OCI-LY1 (cell line): ENCODE measurements around the gene ZNF649.

ENCODE experiments used
- H2AFZ ChIP-seq: fragments of 200-600 bp; sonication (generic), shearing (Covaris generic); 2 replicates; pipeline ENCODE4 v1.6.0; 2014; ENCODE audit warnings: antibody characterized with exemption, mild to moderate bottlenecking, low read length
- H3F3A ChIP-seq: fragments of 200-600 bp; sonication (generic), shearing (Covaris generic); 2 replicates; pipeline ENCODE4 v1.6.0; 2014; ENCODE audit warnings: mild to moderate bottlenecking, antibody characterized with exemption, low read length, moderate library complexity; ENCODE audit not compliant: insufficient read depth
- H3K27ac ChIP-seq: fragments of 200-600 bp; sonication (generic); 2 replicates; pipeline ENCODE4 v1.5.1; 2014; ENCODE audit warnings: low read length, mixed run types, mild to moderate bottlenecking, low read depth; ENCODE audit not compliant: poor library complexity, severe bottlenecking
- H3K27me3 ChIP-seq: fragments of 200-600 bp; sonication (generic); 2 replicates; pipeline ENCODE4 v1.6.0; 2014; ENCODE audit warnings: antibody characterized with exemption, mild to moderate bottlenecking, low read length, moderate library complexity; ENCODE audit not compliant: insufficient read depth
- H3K36me3 ChIP-seq: fragments of 200-600 bp; sonication (generic); 2 replicates; pipeline ENCODE4 v1.6.1; 2014; ENCODE audit warnings: mild to moderate bottlenecking, antibody characterized with exemption, low read length, moderate library complexity, mixed read lengths; ENCODE audit not compliant: insufficient read depth
- H3K4me1 ChIP-seq: fragments of 200-600 bp; sonication (generic); 2 replicates; pipeline ENCODE4 v1.5.1; 2014; ENCODE audit warnings: mild to moderate bottlenecking, low read length, moderate library complexity; ENCODE audit not compliant: insufficient read depth, severe bottlenecking
- H3K4me2 ChIP-seq: fragments of 200-600 bp; sonication (generic), shearing (Covaris generic); 2 replicates; pipeline ENCODE4 v1.6.1; 2014; ENCODE audit warnings: low read length
- H3K4me3 ChIP-seq: fragments of 200-600 bp; sonication (generic); 2 replicates; pipeline ENCODE4 v1.5.1; 2014; ENCODE audit warnings: low read length, low read depth, mild to moderate bottlenecking, mixed read lengths; ENCODE audit not compliant: poor library complexity, severe bottlenecking
- H3K79me2 ChIP-seq: fragments of 200-600 bp; shearing (Covaris generic); 2 replicates; pipeline ENCODE4 v1.6.1; 2016; ENCODE audit warnings: mixed run types, low read length, mixed read lengths; ENCODE audit not compliant: insufficient read depth
- H3K9ac ChIP-seq: fragments of 200-600 bp; sonication (generic), shearing (Covaris generic); 2 replicates; pipeline ENCODE4 v1.6.1; 2014; ENCODE audit warnings: mild to moderate bottlenecking, low read length, mixed read lengths
- H3K9me2 ChIP-seq: fragments of 200-600 bp; sonication (generic), shearing (Covaris generic); 2 replicates; pipeline ENCODE4 v1.6.1; 2014; ENCODE audit warnings: low read depth, mild to moderate bottlenecking, low read length, mixed read lengths
- H3K9me3 ChIP-seq: fragments of 200-600 bp; shearing (Covaris generic); 2 replicates; pipeline ENCODE4 v1.6.1; 2014; ENCODE audit warnings: low read length, mixed read lengths
- H4K20me1 ChIP-seq: fragments of 200-600 bp; sonication (generic), shearing (Covaris generic); 2 replicates; pipeline ENCODE4 v1.6.0; 2016; ENCODE audit warnings: mild to moderate bottlenecking, low read length; ENCODE audit not compliant: insufficient read depth
- EZH2 ChIP-seq: fragments of 200-600 bp; sonication (generic), shearing (Covaris generic); IDR thresholded peaks from 2 replicates; pipeline ENCODE4 v1.8.0; 2017; ENCODE audit warnings: borderline replicate concordance, mixed run types, mild to moderate bottlenecking, antibody characterized with exemption, low read length, moderate library complexity, mixed read lengths
- TF ChIP-seq, protein P1 (sequence below): fragments of 200-600 bp; sonication (generic), shearing (Covaris generic); IDR thresholded peaks from 2 replicates; pipeline ENCODE4 v1.5.1; 2017; ENCODE audit warnings: mild to moderate bottlenecking, antibody characterized with exemption, low read length, moderate library complexity, mixed read lengths

Gene ZNF649

DNA sequence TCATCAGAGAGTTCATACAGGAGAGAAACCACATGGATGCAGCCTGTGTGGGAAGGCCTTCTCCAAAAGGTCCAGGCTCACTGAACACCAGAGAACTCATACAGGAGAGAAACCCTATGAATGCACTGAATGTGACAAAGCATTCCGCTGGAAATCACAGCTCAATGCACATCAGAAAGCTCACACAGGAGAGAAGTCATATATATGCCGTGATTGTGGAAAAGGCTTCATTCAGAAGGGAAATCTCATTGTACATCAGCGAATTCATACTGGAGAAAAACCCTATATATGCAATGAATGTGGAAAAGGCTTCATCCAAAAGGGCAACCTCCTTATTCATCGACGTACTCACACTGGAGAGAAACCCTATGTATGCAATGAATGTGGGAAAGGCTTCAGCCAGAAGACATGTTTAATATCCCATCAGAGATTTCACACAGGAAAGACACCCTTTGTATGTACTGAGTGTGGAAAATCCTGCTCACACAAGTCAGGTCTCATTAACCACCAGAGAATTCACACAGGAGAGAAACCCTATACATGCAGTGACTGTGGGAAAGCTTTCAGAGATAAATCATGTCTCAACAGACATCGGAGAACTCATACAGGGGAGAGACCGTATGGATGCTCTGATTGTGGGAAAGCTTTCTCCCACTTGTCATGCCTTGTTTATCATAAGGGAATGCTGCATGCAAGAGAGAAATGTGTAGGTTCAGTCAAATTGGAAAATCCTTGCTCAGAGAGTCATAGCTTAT lies 40.2 kb upstream of the ZNF649 start:
- H3K9me3 ChIP-seq, result peaks cover 67% of the 10 kb centered on the region
- H4K20me1 ChIP-seq, result no peaks in the 10 kb centered on the region
- no peak overlapping the region for H3K9ac ChIP-seq
- no peak overlapping the region for H3K27ac ChIP-seq
- no peak overlapping the region for H3K4me2 ChIP-seq
- no peaks in the 10 kb centered on the region for H3K79me2 ChIP-seq
- TF ChIP-seq, protein P1, sequence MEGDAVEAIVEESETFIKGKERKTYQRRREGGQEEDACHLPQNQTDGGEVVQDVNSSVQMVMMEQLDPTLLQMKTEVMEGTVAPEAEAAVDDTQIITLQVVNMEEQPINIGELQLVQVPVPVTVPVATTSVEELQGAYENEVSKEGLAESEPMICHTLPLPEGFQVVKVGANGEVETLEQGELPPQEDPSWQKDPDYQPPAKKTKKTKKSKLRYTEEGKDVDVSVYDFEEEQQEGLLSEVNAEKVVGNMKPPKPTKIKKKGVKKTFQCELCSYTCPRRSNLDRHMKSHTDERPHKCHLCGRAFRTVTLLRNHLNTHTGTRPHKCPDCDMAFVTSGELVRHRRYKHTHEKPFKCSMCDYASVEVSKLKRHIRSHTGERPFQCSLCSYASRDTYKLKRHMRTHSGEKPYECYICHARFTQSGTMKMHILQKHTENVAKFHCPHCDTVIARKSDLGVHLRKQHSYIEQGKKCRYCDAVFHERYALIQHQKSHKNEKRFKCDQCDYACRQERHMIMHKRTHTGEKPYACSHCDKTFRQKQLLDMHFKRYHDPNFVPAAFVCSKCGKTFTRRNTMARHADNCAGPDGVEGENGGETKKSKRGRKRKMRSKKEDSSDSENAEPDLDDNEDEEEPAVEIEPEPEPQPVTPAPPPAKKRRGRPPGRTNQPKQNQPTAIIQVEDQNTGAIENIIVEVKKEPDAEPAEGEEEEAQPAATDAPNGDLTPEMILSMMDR, result no peak
- no peak overlapping the region for H2AFZ ChIP-seq
- H3K9me2 ChIP-seq, result no peaks in the 10 kb centered on the region
- no peaks in the 10 kb centered on the region for H3K4me1 ChIP-seq
- H3K27me3 ChIP-seq, result no peaks in the 10 kb centered on the region
- H3F3A ChIP-seq, result no peaks in the 10 kb centered on the region
- no peak overlapping the region for H3K4me3 ChIP-seq
- H3K36me3 ChIP-seq, result peaks cover 58% of the 10 kb centered on the region

DNA sequence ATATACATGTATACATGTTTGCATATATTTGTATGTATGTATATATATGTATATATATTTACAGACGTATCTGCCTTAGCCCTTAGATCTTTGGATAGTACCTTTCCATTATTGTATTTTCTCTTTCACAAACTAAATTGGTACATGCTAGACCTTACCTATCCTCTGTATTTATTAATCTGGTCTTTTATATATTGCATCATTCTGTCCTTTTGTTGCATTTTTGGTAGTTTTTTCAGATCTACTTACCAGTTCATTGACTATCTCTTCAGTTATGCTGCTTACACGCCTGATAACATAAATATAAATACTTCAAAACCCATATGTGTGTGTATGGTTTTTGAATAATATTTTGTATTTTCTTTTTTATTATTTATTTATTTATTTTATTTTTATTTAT lies 34.1 kb upstream of the ZNF649 start:
- Histone ChIP-seq H3K4me1 (no peaks in the 10 kb centered on the region), H3K36me3 (peaks cover 92% of the 10 kb centered on the region), H3K79me2 (no peaks in the 10 kb centered on the region), H3F3A (no peaks in the 10 kb centered on the region), H3K9me2 (no peaks in the 10 kb centered on the region), H4K20me1 (no peaks in the 10 kb centered on the region), H3K9ac (no peak overlapping the region), H3K27me3 (no peaks in the 10 kb centered on the region), H2AFZ (no peak overlapping the region), H3K27ac (no peak overlapping the region), H3K4me2 (no peak overlapping the region), H3K4me3 (no peak overlapping the region), H3K9me3 (peaks cover 43% of the 10 kb centered on the region)
- no peak for TF ChIP-seq EZH2
- TF ChIP-seq, protein P1, result no peak

DNA sequence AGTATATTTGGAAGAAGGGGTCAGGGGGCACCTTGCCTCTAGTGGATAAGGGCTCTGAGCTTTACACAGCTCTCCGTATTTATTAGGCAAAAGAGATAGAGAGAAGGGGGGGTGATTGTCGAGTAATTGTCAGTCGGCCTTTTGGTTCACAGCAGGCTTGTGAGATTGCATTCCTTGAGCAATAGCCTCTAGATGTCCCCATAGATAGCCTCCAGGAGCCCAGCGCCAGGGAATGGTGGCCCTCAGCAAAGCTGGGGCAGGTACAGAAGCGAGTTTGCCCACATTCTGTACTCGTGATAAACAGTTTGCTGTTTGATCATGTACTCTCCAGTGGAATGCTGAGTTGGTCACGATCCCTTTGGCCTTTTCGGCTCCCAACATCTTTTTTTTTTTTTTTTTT lies 27.1 kb upstream of the ZNF649 start:
- Histone ChIP-seq H3K9me3 (peaks cover 21% of the 10 kb centered on the region), H3K9me2 (no peaks in the 10 kb centered on the region), H3K4me2 (no peak overlapping the region), H3F3A (no peaks in the 10 kb centered on the region; the same call in 1 of the 2 replicates), H3K4me1 (peaks cover 8% of the 10 kb centered on the region), H3K27me3 (no peaks in the 10 kb centered on the region), H4K20me1 (no peaks in the 10 kb centered on the region), H3K36me3 (peaks cover 81% of the 10 kb centered on the region), H3K79me2 (no peaks in the 10 kb centered on the region), H3K27ac (no peak overlapping the region), H2AFZ (no peak overlapping the region), H3K4me3 (no peak overlapping the region), H3K9ac (no peak overlapping the region)
- TF ChIP-seq, protein P1, result no peak
- no peak for TF ChIP-seq EZH2
